ENCODE measurements around the gene LTB4R. TPM values are rescaled to one million over a fixed set of nuclear protein-coding genes. Genes with fewer than 3 reads are reported as not detected.

Gene LTB4R
- total and polyA plus RNA-seq, 9 of the 15 experiments (the other 6 are each of a cell fraction or from before 2014, with no cell fraction given) = 0.38 to 10.5 (median 2.8) TPM

DNA sequence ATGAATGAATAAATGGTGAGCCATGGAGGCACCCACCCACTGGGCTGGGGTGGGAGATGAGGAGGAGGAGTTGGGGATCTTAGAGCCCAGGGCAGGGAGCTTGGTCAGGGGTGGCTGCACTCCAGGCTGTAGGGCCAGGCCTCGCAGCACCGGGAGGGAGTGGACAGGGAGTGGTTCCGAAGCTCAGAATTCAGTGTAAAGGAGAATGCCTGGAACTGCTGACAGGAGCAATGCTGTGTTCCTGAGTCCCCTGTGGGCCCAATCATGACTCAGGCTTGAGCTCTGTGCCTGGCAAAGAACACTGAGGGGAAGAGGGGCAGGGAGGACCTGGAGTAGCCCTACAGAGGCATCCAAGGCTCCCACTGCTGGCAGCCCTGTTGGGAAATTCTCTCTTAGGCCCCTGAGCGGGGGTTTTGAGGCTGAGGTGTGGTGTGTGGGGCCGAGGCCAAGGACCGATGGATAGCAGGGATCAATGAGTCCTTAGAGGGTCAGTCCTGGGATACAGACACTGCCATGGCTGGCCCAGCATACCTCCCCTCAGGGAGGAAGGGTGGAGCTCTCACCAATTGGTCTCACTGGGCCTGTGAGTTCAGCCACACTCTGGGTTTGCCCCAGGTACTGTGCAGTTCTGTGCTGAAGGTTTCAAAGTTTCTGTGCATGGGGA, 30.4 kb upstream of the LTB4R start:
- H3K4me1 ChIP-seq (replicated peaks in 1 of 2; ENCODE audit: control insufficient read depth in 2 of 2, insufficient read depth in 2 of 2, low read length in 2 of 2) = peaks cover 0 to 3% of the 10 kb centered on the region in 2 experiments; a peak in 2 of 5 replicates
- H3K79me2 ChIP-seq (ENCODE audit: control insufficient read depth, insufficient read depth, low read length) = no peaks in the 10 kb centered on the region
- WGBS (ENCODE audit: insufficient coverage, low coverage, missing lambda C conversion rate) = 66% methylated on average over 3 of the region's 6 CpGs
- H3K36me3 ChIP-seq (ENCODE audit: control insufficient read depth, insufficient read depth, low read length) = no peaks in the 10 kb centered on the region
- no peak overlapping the region for H3K27ac ChIP-seq (ENCODE audit: extremely low read depth, low read depth, low read length)
- DNase-seq (ENCODE audit: extremely low read depth in 1 of 4, low spot score in 3 of 4) = no peak
- in situ Hi-C loops (cut with MboI) = no loop called here
- no peak overlapping the region for H3K4me3 ChIP-seq
- no peak for FAIRE-seq
- no peak for TF ChIP-seq ETV1 (tag; conservative IDR thresholded peaks at IDR 0.05; ENCODE audit: low read depth)
- TF ChIP-seq, protein P1, sequence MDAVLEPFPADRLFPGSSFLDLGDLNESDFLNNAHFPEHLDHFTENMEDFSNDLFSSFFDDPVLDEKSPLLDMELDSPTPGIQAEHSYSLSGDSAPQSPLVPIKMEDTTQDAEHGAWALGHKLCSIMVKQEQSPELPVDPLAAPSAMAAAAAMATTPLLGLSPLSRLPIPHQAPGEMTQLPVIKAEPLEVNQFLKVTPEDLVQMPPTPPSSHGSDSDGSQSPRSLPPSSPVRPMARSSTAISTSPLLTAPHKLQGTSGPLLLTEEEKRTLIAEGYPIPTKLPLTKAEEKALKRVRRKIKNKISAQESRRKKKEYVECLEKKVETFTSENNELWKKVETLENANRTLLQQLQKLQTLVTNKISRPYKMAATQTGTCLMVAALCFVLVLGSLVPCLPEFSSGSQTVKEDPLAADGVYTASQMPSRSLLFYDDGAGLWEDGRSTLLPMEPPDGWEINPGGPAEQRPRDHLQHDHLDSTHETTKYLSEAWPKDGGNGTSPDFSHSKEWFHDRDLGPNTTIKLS (IDR thresholded peaks at IDR 0.05; ENCODE audit: borderline replicate concordance, low read depth) = no peak
- no peak for TF ChIP-seq MAZ (CRISPR knock-in tag; conservative IDR thresholded peaks at IDR 0.05 in 1 of 2, IDR thresholded peaks at IDR 0.05 in 1 of 2)
- no peak for TF ChIP-seq ZBED1 (IDR thresholded peaks at IDR 0.05)
- TF ChIP-seq, protein P2, sequence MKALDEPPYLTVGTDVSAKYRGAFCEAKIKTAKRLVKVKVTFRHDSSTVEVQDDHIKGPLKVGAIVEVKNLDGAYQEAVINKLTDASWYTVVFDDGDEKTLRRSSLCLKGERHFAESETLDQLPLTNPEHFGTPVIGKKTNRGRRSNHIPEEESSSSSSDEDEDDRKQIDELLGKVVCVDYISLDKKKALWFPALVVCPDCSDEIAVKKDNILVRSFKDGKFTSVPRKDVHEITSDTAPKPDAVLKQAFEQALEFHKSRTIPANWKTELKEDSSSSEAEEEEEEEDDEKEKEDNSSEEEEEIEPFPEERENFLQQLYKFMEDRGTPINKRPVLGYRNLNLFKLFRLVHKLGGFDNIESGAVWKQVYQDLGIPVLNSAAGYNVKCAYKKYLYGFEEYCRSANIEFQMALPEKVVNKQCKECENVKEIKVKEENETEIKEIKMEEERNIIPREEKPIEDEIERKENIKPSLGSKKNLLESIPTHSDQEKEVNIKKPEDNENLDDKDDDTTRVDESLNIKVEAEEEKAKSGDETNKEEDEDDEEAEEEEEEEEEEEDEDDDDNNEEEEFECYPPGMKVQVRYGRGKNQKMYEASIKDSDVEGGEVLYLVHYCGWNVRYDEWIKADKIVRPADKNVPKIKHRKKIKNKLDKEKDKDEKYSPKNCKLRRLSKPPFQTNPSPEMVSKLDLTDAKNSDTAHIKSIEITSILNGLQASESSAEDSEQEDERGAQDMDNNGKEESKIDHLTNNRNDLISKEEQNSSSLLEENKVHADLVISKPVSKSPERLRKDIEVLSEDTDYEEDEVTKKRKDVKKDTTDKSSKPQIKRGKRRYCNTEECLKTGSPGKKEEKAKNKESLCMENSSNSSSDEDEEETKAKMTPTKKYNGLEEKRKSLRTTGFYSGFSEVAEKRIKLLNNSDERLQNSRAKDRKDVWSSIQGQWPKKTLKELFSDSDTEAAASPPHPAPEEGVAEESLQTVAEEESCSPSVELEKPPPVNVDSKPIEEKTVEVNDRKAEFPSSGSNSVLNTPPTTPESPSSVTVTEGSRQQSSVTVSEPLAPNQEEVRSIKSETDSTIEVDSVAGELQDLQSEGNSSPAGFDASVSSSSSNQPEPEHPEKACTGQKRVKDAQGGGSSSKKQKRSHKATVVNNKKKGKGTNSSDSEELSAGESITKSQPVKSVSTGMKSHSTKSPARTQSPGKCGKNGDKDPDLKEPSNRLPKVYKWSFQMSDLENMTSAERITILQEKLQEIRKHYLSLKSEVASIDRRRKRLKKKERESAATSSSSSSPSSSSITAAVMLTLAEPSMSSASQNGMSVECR (CRISPR knock-in tag; IDR thresholded peaks at IDR 0.05) = no peak
- no TSS peak for BruUV-seq (replicated peaks)
- no peaks in the 10 kb centered on the region for H3K9me1 ChIP-seq (ENCODE audit: control insufficient read depth, insufficient read depth, low read length)
- no peaks in the 10 kb centered on the region for H4K20me1 ChIP-seq (replicated peaks; ENCODE audit: control insufficient read depth, insufficient read depth, low read length)
- no peak for ATAC-seq
- no peaks in the 10 kb centered on the region for H3K9me3 ChIP-seq (replicated peaks; ENCODE audit: control insufficient read depth, insufficient read depth, low read depth, low read length)
- H3K9ac ChIP-seq (ENCODE audit: insufficient read depth in 1 of 2, low read depth in 2 of 2, low read length in 2 of 2) = peak overlapping the region in 1 of 2 experiments; percentile 20; a peak in 1 of 4 replicates
- no peaks in the 10 kb centered on the region for H3K27me3 ChIP-seq (ENCODE audit: control insufficient read depth in 2 of 2, insufficient read depth in 2 of 2, low read length in 2 of 2)
- H2AFZ ChIP-seq (ENCODE audit: low read depth, low read length) = no peak overlapping the region
- ChIA-PET CTCF (ENCODE audit: low intra/inter-chr PET ratio) (no interaction called here), POLR2A (interaction anchor here (0.6 to 2.2 kb wide), 4 partner anchors 9 to 994 kb away, joined by 3 to 7 read pairs (median 3); partner anchors contain the start of gene RABGGTA)
- H3K4me2 ChIP-seq (ENCODE audit: insufficient read depth, low read length) = no peak overlapping the region
- intact Hi-C loops (cut with micrococcal nuclease) = no loop called here

Data from K562 (cell line).